T-helper 22 cell (primary cell): ENCODE results near the gene CDH13.

Experiments used
- DNase-seq: peaks from one replicate; pipeline ENCODE4 v3.0.0-alpha.2; 2020; ENCODE audit warnings: low read depth

CDH13 gene

DNA sequence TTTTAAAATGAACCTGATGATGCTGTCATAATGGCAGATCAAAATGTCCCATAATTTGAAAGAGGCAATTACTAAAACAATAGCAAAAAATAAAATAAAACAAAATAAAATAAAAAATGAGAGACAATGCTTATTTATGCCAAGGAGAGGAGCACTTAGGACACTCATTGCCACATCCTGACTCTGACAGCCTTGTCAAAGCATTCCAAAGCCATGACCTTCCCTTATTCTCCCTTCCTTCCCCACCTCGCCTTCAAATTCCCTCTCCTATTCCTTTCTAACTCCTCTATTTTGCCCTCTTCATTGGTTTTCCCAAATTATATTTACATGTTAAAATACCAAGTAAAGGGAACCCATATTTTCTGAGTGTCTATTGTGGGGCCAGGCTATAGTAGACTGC lies 220.0 kb downstream of the CDH13 start:
- DNase-seq: no peak

DNA sequence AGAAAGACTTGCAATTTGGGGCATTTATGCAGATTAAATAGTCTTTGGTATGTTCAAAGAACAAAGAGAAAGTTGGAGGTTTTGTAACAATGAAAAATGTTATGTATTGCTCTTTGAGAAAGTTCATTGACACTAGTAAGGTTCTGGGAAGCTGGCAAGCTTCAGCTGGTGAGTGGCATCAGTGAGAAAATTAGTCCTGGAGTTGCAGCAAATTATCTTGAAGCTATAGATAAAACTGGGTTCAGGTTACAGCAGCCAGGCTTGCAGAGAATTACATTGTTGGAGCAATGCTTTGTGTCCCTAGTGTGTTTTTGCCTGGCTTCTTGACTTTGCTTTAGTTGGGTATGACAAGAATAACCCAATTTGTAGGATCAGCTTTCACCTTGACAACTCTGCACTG lies 221.2 kb downstream of the CDH13 start:
- no peak for DNase-seq

DNA sequence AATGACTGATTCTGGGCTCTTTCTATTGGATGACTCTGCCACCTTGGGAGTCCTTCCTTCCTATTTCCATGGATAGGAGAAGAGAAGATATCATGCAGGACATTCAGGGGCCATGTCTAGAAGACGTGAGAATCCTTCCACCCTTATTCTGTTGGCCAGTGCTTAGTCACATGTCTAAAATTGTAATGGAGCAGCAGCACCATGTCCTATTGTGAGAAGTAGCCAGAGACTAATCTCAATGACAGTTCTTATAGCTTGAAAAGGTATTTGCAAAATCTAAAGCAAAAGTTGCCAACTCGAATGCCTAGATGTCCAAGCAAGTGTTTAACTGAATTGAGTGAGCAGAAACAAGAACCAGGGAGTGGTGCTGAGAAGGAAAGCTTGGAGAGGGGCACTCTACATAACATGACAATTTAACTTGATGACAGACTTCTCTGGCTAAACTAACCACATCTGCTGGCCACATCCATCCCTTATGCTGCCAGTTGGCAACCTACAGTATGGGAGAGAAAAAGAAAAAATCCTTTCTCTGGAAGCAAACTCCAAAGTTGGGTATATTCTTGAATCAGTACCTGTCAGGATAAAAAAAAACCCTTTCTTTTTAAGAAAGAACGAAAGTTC lies 225.7 kb downstream of the CDH13 start:
- DNase-seq: no peak

DNA sequence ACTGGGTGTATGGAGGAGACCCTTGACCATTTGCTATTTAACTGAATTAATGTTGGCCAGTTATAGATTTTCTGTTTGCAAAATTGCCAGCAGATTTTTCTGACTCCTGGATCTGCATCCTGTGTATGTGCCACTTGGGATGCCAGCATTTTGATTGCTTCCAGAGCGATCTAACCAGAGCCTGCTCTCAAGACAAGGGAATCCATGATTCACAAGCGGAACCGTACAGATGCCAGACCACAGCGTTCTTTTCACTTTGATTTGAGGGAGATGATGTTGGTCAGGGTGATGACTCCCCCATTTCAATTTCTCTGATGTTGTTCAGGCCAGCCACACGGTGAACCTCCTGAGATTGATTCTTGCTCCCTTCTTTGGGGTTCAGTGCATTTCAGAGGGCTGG lies 228.7 kb downstream of the CDH13 start:
- no peak for DNase-seq

DNA sequence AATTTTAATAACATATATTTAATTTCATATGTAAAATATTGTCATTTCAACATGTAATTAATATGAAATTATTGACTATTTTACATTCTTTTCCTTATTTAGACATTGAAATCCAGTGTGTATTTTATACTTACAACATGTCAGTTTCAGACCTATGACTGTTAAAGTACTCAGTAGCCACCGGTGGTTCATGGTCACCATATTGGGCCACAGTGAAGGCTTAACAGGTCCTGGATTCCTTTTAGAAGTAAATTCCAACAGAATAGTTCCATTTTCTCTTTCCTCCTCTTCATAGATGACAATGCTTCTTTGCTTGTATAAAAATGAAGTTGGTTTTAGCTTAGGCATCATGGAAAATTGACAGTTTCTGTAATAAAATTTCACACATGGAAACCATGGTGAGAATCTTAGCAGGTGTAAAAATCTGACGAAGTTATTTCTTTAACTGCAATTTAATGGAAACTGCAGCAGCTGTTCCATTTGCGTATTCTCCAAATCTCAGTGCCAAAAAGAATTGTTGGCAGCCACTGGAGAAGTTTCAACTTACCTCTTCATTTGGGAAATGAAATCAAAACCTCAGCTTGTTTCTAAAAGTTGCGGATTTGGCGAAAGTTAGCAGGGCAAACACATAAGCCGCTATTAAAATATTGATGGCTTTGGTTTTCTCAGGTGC lies 231.1 kb downstream of the CDH13 start:
- DNase-seq: no peak

DNA sequence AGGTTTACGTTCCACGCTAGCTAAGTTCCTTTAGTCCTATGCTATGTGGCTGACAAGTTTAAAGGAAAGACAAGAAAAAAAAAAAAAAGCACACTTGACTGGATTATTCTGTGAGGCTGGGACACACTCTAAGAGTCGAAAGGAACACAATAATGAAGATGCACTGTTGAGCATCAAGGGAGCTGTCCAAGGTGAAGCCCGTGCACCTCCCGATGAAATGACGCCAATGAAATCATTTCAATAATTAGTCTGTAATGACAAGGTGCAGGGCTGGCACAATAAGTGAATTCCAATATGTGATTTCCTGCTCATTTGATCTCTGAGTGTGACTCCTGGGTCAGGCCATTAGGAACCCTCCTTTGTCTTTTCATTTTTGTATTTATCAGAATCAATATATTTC lies 232.9 kb downstream of the CDH13 start:
- no peak for DNase-seq

DNA sequence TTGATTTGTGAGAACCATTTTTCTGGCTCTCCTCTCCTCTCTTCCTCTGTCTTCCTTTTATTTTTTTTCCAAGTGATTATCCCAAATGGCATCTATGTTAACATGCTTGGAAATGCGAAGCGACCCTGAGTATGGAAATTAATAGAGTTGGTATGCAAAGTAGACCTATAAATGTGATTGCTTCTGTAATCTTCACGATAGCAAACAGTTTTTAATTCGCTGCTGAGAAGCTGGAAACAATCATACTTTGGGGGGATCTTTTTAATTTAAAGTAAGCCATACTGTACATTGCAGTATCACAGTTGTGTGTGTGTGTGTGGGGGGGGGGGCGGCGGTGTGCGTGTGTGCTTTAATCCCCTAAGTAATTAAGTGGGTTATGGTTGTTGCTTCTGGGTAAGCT lies 233.3 kb downstream of the CDH13 start:
- DNase-seq: no peak

DNA sequence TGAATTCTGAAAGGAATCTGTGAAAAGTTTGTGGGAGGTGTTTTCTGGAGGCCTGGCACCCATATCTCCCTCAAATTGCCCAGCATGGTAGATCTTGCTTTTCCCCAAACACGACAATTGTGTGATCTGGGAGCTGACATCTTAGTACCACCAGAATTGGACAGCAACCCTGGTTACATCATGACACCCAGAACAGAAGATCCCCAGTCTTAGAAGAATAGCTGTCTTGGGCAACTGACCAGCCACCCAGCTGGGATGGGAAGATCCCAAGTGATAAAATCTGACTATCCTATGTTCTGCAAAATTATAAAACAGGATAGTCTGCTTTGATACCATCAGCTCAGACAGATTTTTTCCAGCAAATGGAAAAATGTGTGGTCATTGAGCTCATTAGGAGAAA lies 235.3 kb downstream of the CDH13 start:
- no peak for DNase-seq

DNA sequence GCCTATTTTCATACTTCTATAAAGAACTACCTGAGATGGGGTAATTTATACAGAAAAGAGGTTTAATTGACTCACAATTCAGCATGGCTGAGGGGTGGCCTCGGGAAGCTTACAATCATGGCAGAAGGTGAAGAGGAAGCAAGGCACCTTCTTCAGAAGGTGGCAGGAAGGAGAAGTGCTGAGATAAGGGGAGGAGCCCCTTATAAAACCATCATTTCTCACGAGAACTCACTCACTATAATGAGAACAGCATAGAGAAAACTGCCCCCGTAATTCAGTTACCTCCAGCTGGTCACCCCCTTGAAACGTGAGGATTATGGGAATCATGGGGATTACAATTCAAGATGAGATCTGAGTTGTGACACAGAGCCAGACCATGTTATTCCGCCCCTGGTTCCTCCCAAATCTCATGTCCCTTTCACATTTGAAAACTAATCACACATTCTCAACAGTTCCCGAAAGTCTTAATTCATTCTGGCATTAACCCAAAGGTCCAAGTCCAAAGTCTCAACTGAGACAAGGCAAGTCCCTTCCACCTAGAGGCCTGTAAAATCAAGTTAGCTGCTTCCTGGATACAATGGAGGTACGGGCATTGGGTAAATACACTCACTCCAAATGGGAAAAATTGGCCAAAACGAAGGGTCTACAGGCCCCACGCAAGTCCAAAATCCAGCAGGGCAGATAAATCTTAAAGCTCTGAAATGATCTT lies 237.7 kb downstream of the CDH13 start:
- DNase-seq: no peak

DNA sequence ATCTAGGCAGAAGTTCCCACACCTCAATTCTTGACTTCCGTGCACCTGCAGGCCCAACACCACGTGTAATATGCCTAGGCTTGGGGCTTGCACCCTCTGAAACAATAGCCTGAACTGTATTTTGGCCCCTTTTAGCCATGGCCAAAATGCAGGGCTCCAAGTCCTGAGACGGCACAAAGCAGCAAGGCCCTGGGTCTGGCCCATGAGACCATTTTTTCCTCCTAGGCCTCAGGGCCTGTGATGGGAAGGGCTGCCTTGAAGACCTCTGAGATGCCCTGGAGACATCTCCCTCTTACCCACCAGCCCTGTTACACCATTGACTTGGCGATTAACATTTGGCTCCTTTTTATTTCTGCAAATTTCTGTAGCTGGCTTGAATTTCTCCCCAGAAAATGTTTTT lies 238.6 kb downstream of the CDH13 start:
- no peak for DNase-seq

DNA sequence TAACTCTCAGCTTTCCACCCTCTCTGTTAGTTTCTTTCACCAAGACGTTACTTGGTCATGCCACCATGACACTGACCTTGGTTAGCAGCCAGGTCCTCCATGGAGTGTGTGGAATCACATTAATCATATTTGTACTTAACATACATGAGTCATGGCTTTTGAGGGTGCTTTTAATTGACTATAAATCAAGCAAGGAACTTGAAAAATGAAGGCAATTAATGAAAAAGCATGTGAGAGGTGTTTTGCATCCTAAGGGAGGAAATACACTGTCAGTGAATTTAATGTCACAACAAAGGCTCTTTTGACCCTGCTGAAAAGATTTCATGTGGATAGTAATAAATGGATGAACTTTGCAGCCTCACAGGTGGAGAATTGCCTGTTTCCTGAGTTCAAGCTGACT lies 240.7 kb downstream of the CDH13 start:
- no peak for DNase-seq

DNA sequence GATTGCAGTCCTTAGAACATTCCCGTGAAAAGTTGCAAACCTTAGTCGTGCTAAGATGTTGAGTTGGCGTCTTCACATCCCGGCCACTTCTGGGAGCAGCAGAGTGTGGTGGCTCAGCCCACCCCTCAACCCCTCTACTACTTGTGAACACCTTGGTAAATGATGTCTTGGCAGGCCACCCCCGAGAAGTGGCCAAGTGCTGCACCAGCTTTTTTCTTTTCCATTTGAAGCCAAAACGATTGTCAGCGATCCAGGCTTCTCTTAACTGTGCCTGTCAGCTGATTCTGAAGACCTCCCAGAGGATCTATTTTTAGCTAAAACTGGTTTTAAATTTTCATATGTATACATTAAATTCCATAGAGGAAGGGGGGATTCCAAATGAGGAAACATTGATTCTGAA lies 247.5 kb downstream of the CDH13 start:
- no peak for DNase-seq

DNA sequence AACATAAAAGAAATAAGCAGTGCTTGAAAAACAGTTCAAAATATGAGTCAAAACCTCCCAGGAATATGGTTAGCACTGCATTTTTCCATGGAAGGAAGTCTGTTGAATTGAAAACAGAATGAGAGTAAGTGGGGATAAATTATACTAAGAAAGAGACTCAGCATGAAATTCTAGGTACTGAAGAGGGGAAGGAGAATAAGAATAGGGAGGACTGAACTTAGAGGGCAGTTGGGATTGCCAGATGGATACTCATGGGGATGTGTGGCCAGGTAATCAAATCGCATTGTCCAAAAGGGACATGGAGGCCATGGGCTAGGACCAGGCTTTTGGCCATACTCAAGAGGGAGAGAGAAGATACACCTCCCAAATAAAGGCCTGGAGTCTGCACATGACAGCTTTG lies 247.9 kb downstream of the CDH13 start:
- no peak for DNase-seq

DNA sequence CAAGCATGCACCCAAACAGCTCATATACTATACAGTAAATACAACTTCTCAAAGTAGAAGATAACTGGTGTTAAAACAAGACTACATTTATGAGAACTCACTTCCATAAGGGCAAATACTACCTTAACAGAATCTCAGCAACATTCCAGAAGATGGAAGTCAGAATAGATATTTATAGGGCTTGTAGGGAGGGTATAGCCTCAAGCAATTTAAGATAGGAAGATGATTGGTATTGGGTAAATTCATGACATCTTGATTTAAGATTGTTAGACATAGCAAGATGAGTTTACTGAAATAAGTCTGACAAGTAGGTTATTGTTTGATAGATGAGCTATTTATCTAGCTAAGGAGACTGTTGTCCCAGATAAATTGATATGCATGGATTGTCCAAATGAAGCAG lies 250.2 kb downstream of the CDH13 start:
- no peak for DNase-seq

DNA sequence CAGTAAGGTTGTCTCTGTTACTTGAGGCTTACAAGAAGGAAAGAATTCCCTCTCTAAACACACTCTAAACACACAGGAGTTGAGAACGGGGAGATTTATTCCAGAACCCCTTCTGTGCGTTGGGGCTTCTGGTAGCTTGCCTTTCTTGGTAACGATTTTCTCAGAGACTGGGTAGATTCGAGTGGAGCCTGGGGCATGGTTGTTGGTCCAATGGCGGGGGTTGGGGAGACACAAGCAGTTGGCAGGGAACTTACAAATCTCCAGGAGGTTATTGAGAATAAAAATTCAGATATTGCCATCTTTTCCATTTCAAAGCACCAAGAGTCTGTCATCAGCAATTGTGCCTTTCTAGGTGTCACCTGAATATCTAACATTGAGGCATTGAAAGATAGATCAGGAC lies 251.7 kb downstream of the CDH13 start:
- DNase-seq: no peak

DNA sequence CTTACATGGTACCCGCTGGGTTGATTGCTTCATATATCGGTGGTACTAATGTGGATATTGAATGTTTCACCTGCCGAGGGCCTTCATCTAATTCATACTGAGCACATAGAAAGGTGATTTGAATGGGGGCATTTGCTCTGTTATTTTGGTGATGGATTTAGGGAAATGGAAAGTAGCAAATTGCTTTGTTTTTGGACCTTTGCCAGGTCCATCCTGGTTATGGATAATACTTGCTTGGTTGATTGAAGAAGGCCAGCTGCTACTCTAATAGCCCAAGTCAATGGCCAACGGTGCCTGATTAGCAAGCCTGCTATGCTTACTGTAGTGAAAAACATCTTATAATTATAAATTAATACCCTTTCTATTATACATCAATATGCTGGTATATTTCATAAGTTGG lies 253.6 kb downstream of the CDH13 start:
- DNase-seq: no peak

DNA sequence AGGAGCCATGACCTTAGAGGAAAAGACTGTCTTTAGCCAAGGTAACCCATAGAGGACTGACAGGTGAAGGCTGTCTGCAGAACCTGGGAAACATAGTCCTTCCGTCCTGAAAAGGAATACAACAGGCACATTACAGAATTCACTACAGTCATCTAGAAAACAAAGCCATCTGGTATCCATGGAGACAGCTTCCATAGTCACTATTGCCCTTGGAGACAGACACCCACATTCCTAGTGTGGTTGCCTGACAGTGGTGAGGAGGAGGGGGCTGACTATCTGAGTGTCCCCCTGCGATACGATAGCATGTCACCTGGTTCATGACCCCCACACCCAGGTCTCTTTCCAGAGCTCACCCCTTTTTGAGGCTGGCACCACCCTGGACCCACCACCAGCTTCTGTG lies 254.7 kb downstream of the CDH13 start:
- DNase-seq: no peak

DNA sequence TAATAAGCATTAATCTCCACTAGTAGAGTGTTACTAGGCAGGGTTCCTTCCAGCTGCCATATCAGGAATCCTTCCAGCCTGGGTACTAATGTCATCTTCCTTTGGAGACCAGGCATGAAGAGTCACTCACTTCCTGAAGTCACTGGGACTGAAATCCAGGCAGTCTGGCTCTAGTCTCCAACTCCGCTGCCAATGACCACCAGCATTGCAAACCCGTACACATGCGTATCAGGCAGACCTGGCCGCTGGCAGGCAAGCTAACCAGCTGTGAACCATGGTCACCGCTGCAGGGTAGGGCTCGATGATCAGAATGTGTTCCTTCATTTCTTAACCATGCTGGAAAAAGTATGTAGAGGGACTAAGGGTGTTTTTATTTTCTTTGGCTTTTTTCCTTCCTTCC lies 255.5 kb downstream of the CDH13 start:
- no peak for DNase-seq

DNA sequence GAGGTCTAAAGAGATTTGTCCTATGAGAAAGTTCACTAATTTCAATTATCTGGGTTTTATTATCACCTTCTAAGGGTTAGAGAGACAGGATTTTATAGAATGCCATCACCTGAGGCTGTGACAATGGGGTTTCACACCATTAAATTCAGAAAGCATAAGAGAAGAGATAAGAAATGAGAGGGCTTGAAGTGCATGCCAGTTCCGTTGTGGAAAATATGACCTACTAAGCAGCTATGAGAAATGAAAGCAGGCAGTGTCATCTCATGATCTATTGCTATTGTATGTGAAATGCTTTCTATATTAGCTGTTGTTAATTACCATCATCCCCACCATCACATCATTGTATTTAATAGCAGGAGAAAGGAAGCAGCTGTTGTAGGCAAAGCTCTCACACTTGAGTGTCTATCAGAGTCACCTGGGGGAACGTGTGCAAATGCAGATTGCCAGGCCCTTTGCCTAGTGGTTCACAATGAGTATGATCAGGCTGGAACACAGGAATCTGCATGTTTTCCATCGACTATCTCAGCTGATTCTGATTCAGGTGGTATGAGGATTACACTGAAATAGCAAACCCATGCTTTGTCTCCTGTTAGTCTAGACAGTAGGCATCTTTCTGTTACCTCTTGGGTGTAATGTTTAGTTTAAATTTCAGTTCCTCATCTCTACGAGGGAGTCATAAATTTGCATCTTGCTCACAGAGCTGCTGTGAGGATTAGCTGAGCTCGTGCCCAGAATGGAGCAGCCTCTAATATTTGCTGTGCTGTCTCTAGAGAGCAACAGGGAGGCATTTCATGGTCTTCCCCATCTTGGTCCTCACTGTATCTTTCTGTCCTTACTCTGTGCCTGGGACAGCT lies 256.4 kb downstream of the CDH13 start:
- DNase-seq: no peak

DNA sequence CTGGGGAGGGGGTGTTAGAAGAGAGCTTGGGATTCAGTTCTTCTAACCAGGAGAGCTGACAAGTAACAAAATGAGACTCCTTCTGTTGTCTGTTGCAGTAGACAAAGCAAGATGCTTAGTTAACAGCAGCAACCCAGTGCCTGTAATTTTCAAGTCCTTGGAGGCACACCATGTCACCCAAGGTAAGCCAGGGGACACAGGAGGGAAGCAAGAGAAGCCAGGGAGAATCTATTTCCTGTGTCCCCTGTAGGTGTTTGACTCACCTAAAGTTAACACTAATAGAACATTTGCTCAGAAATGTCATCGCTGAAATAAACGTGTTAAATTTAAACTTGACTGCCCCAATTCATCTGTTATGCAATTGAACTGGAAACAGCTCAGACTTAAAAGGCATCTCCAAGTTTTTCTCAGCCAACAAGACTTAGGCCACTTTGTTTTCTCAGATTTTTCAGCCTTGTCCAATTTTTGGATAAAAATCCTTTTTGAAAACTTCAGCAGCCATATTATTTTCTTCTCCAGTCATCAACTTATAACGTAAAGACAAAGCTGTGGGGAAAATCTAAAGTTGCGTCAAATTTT lies 257.6 kb downstream of the CDH13 start:
- no peak for DNase-seq

DNA sequence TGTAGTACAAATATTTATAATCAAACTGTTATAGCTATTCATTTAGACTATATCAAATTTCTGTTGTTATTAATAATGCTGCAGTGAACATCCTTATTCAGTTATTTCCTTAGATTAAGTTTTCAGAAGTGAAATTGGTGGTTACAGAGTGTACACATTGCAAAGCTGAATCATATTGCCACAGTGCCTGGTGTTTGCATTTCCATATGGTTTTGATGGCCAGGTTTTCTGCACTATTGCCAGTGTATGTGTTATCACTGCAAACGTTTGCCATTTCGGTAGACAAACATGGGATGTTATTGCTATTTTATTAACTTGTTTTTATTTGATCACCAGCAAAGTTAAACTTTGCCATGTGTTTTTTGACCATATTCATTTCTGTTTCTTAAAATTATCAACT lies 259.4 kb downstream of the CDH13 start:
- DNase-seq: no peak

DNA sequence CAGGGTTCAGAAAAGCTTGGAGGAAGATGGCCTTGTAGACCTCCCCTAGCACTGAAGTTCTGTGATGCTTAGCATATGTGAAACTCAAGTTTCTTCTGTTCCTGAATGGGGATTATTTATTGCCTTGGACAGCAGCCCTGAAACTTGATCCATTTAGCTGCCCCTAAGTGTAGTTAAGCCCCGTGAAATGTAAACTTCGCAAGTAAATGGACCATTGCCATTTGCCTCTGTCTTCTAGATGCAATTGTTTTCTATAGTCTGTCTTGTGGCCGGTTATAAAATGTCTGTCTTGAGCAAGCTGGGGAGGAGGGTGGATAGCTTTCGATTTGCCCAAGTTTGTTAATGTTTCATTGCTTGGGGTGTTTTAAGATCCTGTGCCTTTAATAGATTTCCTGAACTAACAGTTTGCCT lies 261.8 kb downstream of the CDH13 start:
- no peak for DNase-seq
